Trophoblast cell (in vitro differentiated cells and primary cell): ENCODE measurements around the gene ALDOC. TPM values are rescaled to one million over a fixed set of nuclear protein-coding genes. Genes with fewer than 3 reads are reported as not detected.

Source experiments
- DNase-seq, 2 donors: peaks; one replicate each; pipeline ENCODE4 v3.0.0-alpha.2; 2016
- H2AFZ ChIP-seq: 2 replicates; pipeline ENCODE4 v1.6.1; 2013; ENCODE audit warnings: low read length, moderate library complexity, mild to moderate bottlenecking; ENCODE audit not compliant: insufficient read depth, poor library complexity
- H2AK5ac ChIP-seq: 2 replicates; pipeline ENCODE4 v1.6.1; 2013; ENCODE audit warnings: mild to moderate bottlenecking, low read length
- H2BK120ac ChIP-seq: 2 replicates; pipeline ENCODE4 v1.6.1; 2013; ENCODE audit warnings: low read length, mild to moderate bottlenecking, moderate library complexity; ENCODE audit not compliant: insufficient read depth, poor library complexity
- H2BK12ac ChIP-seq: 2 replicates; pipeline ENCODE4 v1.6.1; 2013; ENCODE audit warnings: mild to moderate bottlenecking, low read length, moderate library complexity
- H2BK5ac ChIP-seq: 2 replicates; pipeline ENCODE4 v1.6.1; 2013; ENCODE audit warnings: low read length, low read depth, moderate library complexity, mild to moderate bottlenecking; ENCODE audit not compliant: poor library complexity
- H3K14ac ChIP-seq: 2 replicates; pipeline ENCODE4 v1.6.1; 2013; ENCODE audit warnings: mild to moderate bottlenecking, low read length
- H3K18ac ChIP-seq: 2 replicates; pipeline ENCODE4 v1.6.1; 2013; ENCODE audit warnings: mild to moderate bottlenecking, low read length
- H3K23ac ChIP-seq: 2 replicates; pipeline ENCODE4 v1.6.1; 2013; ENCODE audit warnings: low read length
- H3K27ac ChIP-seq: 2 replicates; pipeline ENCODE4 v1.5.1; 2013; ENCODE audit warnings: low read depth, mild to moderate bottlenecking, inconsistent platforms, low read length, moderate library complexity
- H3K27me3 ChIP-seq: 2 replicates; pipeline ENCODE4 v1.6.1; 2013; ENCODE audit warnings: inconsistent platforms, mild to moderate bottlenecking, low read length, moderate library complexity; ENCODE audit not compliant: insufficient read depth
- H3K36me3 ChIP-seq, 2 experiments: 1 replicate in 1 of 2; 2 replicates in 1 of 2; pipeline ENCODE4 v1.6.1; 2013; ENCODE audit warnings: low read length in 2 of 2, mild to moderate bottlenecking in 2 of 2, moderate library complexity in 1 of 2; ENCODE audit not compliant: insufficient read depth in 2 of 2, control insufficient read depth in 1 of 2
- H3K4ac ChIP-seq: 2 replicates; pipeline ENCODE4 v1.6.1; 2013; ENCODE audit warnings: low read depth, mild to moderate bottlenecking, low read length, moderate library complexity
- H3K4me1 ChIP-seq, 2 experiments: 1 replicate in 1 of 2; 2 replicates in 1 of 2; pipeline ENCODE4 v1.6.1; 2013; ENCODE audit warnings: low read length in 2 of 2, mild to moderate bottlenecking in 2 of 2, moderate library complexity in 1 of 2; ENCODE audit not compliant: insufficient read depth in 2 of 2, control insufficient read depth in 1 of 2
- H3K4me2 ChIP-seq: 2 replicates; pipeline ENCODE4 v1.6.1; 2013; ENCODE audit warnings: inconsistent platforms, mild to moderate bottlenecking, low read length, moderate library complexity
- H3K4me3 ChIP-seq: 2 replicates; pipeline ENCODE4 v1.5.1; 2013; ENCODE audit warnings: mild to moderate bottlenecking, low read depth, low read length, inconsistent platforms
- H3K79me1 ChIP-seq: one replicate; pipeline ENCODE4 v1.6.1; 2013; ENCODE audit warnings: low read length
- H3K79me2 ChIP-seq: 2 replicates; pipeline ENCODE4 v1.6.1; 2013; ENCODE audit warnings: low read length, mild to moderate bottlenecking; ENCODE audit not compliant: control insufficient read depth, insufficient read depth, poor library complexity
- H3K9ac ChIP-seq: 2 replicates; pipeline ENCODE4 v1.6.1; 2013; ENCODE audit warnings: mild to moderate bottlenecking, low read length
- H3K9me3 ChIP-seq: 2 replicates; pipeline ENCODE4 v1.6.1; 2013; ENCODE audit warnings: low read depth, mild to moderate bottlenecking, control low read depth, inconsistent platforms, low read length; ENCODE audit not compliant: insufficient read depth
- H4K12ac ChIP-seq: 2 replicates; pipeline ENCODE4 v1.6.1; 2013; ENCODE audit warnings: low read depth, mild to moderate bottlenecking, low read length, moderate library complexity
- H4K8ac ChIP-seq: 2 replicates; pipeline ENCODE4 v1.6.1; 2013; ENCODE audit warnings: low read depth, mild to moderate bottlenecking, low read length, moderate library complexity
- H4K91ac ChIP-seq: one replicate; pipeline ENCODE4 v1.6.1; 2013; ENCODE audit warnings: low read depth, mild to moderate bottlenecking, low read length, moderate library complexity
- WGBS: extraction: QIAGEN DNeasy Blood & Tissue Kit; methylation state at CpG from one replicate; pipeline ENCODE4 v1.1.7; 2013; ENCODE audit warnings: missing lambda C conversion rate; ENCODE audit not compliant: insufficient read length, insufficient coverage; ENCODE audit errors: extremely low coverage; 5-methylcytosine and 5-hydroxymethylcytosine counted together
- polyA plus RNA-seq: library from polyadenylated mRNA; stranded (reverse); fragments of 200-250 nt; gene quantifications from 2 replicates; pipeline ENCODE4 v1.2.3, GENCODE V29; 2013

The ALDOC gene
- polyA plus RNA-seq, result 19.2 and 19.7 TPM in 2 replicates

DNA sequence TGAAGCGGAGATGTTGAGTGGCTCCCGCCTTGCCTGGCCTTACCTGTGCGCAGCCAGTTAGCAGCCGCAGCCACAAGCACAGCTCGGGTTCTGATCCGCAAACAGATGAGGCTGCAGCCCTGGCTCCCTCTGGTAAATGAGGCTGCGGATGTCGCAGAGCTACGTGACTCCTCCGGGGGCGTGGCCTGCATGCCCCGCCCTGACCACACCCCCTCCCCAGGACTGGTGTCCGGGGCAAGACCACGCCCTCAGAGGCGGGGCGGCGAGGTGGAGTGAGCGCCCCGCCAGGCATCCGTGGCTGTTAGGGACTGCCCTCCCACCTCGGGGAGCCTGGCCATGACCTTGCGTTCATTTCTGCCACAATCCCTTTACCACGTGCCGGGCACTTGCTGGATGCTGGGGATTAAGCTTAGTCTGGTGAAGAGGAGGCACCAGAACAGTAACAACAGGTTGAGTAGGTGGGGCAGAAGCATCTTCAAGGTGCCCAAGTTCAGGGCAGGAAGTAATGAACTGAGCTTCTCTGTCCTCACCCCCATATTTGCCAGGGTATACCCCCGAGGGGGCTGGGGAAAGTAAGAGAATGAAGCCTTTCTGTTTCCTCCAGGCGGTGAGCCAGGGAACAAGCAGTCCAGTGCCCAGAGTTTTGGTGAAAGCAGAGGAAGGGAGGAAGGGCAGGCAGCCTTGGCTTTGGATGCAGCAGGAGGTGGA lies at the start of gene ALDOC:
ALDOC (minus strand) TSS at position 138 of the 708 bp plus-strand sequence. CDS start 1,363 bp downstream, outside the sequence.
- H3K79me2 ChIP-seq, result no peaks in the 10 kb centered on the region
- H4K12ac ChIP-seq, result peak within 1 kb of the TSS; percentile 35
- peak; percentile 92 to 97 for DNase-seq
- H3K4me1 ChIP-seq, result peaks cover 7 to 9% of the 10 kb centered on the region in 2 experiments
- no peaks in the 10 kb centered on the region for H3K9me3 ChIP-seq
- H3K9ac ChIP-seq, result no peak within 1 kb of the TSS
- no peak within 1 kb of the TSS for H3K4ac ChIP-seq
- H2BK12ac ChIP-seq, result peak within 1 kb of the TSS; percentile 51
- H3K4me2 ChIP-seq, result peak within 1 kb of the TSS; percentile 29
- no peak within 1 kb of the TSS for H3K23ac ChIP-seq
- H4K91ac ChIP-seq, result peak within 1 kb of the TSS; percentile 42
- H2BK120ac ChIP-seq, result no peak within 1 kb of the TSS
- H2BK5ac ChIP-seq, result no peak within 1 kb of the TSS
- peak within 1 kb of the TSS; percentile 28 for H2AK5ac ChIP-seq
- no peak within 1 kb of the TSS for H3K27ac ChIP-seq
- peaks cover 19 to 27% of the 10 kb centered on the region in 2 experiments for H3K36me3 ChIP-seq
- H2AFZ ChIP-seq, result peak within 1 kb of the TSS; percentile 38
- no peaks in the 10 kb centered on the region for H3K27me3 ChIP-seq
- H4K8ac ChIP-seq, result no peak within 1 kb of the TSS
- no peak within 1 kb of the TSS for H3K18ac ChIP-seq
- WGBS, result no CpG with 5 or more reads among the region's 26 CpGs
- no peak within 1 kb of the TSS for H3K4me3 ChIP-seq
- H3K79me1 ChIP-seq, result peaks cover 2% of the 10 kb centered on the region
- no peak within 1 kb of the TSS for H3K14ac ChIP-seq

GRCh38 chr17:28624148-28624547 lies 47.5 kb upstream of the ALDOC start:
- Histone ChIP-seq H3K79me1 (no peaks in the 10 kb centered on the region), H3K23ac (no peak overlapping the region), H3K27ac (no peak overlapping the region), H2AK5ac (no peak overlapping the region), H2BK120ac (no peak overlapping the region), H3K4me2 (no peak overlapping the region), H3K79me2 (no peaks in the 10 kb centered on the region), H4K91ac (no peak overlapping the region), H3K4me3 (no peak overlapping the region), H3K27me3 (no peaks in the 10 kb centered on the region), H2BK5ac (no peak overlapping the region), H3K36me3 (peaks cover 25 to 63% of the 10 kb centered on the region in 2 experiments), H2AFZ (no peak overlapping the region), H4K8ac (no peak overlapping the region), H3K4me1 (no peaks in the 10 kb centered on the region), H3K4ac (no peak overlapping the region), H3K9ac (no peak overlapping the region), H4K12ac (no peak overlapping the region), H3K14ac (no peak overlapping the region), H3K18ac (no peak overlapping the region), H2BK12ac (no peak overlapping the region), H3K9me3 (no peaks in the 10 kb centered on the region)
- no peak for DNase-seq
- no CpG with 5 or more reads among the region's 2 CpGs for WGBS

DNA sequence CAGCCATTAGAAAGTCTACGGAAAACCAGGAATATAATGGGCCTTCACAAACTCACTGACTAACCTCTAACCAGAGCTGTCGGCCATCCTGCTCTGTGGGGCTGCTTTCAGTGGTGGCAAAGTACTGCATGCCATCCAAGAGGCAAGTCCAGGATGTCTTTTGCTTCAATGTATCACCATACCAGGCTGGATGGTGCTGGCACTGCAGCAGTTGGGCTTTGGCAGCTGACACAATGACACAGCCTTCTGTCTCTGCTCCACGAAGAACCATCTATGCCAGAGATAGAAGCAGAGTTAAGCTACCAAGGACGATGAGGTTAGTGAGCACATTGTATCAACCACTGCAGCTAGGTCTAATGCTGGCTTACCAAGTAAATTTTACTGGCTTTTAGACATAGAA lies 47.0 kb upstream of the ALDOC start:
- H3K4me3 ChIP-seq, result no peak overlapping the region
- no peaks in the 10 kb centered on the region for H3K27me3 ChIP-seq
- H3K9me3 ChIP-seq, result no peaks in the 10 kb centered on the region
- H3K4me2 ChIP-seq, result no peak overlapping the region
- H3K4me1 ChIP-seq, result no peaks in the 10 kb centered on the region
- no peaks in the 10 kb centered on the region for H3K79me2 ChIP-seq
- H2BK12ac ChIP-seq, result no peak overlapping the region
- no peak overlapping the region for H4K91ac ChIP-seq
- no peak overlapping the region for H3K9ac ChIP-seq
- no peak overlapping the region for H2AFZ ChIP-seq
- H2AK5ac ChIP-seq, result no peak overlapping the region
- no peak overlapping the region for H4K12ac ChIP-seq
- WGBS, result no CpG with 5 or more reads among the region's 4 CpGs
- DNase-seq, result no peak
- no peak overlapping the region for H2BK120ac ChIP-seq
- no peaks in the 10 kb centered on the region for H3K79me1 ChIP-seq
- no peak overlapping the region for H3K14ac ChIP-seq
- H3K27ac ChIP-seq, result no peak overlapping the region
- no peak overlapping the region for H2BK5ac ChIP-seq
- H3K36me3 ChIP-seq, result peaks cover 27 to 66% of the 10 kb centered on the region in 2 experiments
- no peak overlapping the region for H3K18ac ChIP-seq
- no peak overlapping the region for H4K8ac ChIP-seq
- no peak overlapping the region for H3K4ac ChIP-seq
- no peak overlapping the region for H3K23ac ChIP-seq

DNA sequence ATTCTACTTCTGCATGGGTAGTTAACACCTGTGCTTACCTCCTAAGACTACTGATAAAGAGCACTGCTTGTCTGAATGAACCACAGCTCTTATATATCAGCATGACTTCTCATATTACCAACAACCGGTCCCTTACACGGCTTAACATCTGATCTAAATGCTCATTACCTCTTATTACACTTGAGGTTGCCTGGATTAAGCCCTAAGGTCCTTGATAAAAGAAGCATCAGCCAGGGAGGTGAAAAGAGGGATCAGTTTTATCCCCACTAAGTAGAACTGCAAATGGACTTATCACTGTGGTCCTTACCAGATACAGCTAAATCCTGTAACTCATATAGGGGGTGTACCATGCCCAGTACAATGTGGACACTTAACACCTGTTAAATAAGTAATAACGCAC lies 45.5 kb upstream of the ALDOC start:
- H3K9me3 ChIP-seq, result no peaks in the 10 kb centered on the region
- no peaks in the 10 kb centered on the region for H3K79me1 ChIP-seq
- H3K14ac ChIP-seq, result no peak overlapping the region
- no peak overlapping the region for H3K9ac ChIP-seq
- no peak overlapping the region for H4K91ac ChIP-seq
- H3K4ac ChIP-seq, result no peak overlapping the region
- H3K27me3 ChIP-seq, result no peaks in the 10 kb centered on the region
- H2BK12ac ChIP-seq, result no peak overlapping the region
- no peak overlapping the region for H2BK5ac ChIP-seq
- no peak overlapping the region for H2AFZ ChIP-seq
- H4K8ac ChIP-seq, result no peak overlapping the region
- no CpG with 5 or more reads among the region's 3 CpGs for WGBS
- no peak overlapping the region for H2AK5ac ChIP-seq
- H3K4me1 ChIP-seq, result no peaks in the 10 kb centered on the region
- H3K27ac ChIP-seq, result no peak overlapping the region
- H3K4me2 ChIP-seq, result no peak overlapping the region
- H2BK120ac ChIP-seq, result no peak overlapping the region
- DNase-seq, result no peak
- H3K18ac ChIP-seq, result no peak overlapping the region
- H3K79me2 ChIP-seq, result no peaks in the 10 kb centered on the region
- no peak overlapping the region for H3K23ac ChIP-seq
- H4K12ac ChIP-seq, result no peak overlapping the region
- H3K36me3 ChIP-seq, result peaks cover 35 to 65% of the 10 kb centered on the region in 2 experiments
- no peak overlapping the region for H3K4me3 ChIP-seq
